Measurements from ENCODE around the gene HLA-DMA. TPM values are rescaled to one million over a fixed set of nuclear protein-coding genes. Genes with fewer than 3 reads are reported as not detected.

Gene HLA-DMA
- total RNA-seq, 1 donor from 2014 or later: 387 TPM

DNA sequence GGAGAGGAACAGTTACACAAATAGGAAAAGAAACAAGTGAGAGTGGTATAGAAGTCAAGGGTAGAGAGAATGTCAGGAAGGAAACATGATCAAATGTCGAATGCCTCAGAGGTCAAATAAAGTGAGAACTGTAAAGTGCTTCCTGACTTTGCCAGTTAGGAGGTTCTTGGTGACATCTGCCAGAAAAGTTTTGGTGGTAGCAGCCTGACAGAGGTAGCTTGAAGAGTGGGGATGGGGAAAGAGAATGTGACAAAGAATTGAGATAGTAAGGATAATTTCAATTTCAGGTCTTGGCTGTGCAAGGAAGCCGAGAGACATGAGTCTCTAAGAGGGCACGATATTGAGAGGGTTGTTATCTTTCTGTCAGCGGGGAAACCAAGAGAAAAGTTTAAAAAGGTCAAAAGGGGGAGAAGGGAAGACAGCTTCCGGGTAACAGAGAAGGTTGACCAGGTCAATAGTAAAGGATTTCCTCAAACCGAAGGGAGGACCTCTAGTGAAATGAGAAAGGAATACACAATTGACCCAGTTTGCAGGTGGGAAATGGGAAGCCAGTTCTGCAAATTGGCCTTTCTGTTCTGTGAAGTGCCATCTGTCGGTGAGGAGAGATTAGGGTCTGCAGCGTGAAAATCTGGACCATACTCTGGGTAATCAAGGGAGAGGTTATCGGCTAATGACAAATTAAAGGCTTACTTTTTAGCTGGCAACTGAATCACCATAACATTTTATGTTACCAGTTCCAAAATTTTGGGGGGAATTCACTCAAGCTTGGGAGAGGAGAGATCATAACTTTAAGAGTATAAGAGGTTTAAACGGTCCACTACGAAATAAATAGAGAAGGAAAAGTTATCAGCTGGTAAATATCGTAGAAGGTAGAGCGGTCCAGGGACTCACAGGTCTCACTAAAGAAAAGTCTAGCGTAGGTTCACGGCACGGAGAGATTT, 14.5 kb upstream of the HLA-DMA start:
- DNase-seq (no peak), ATAC-seq (ENCODE audit: low read depth) (no peak)
- Mint-ChIP-seq H3K9me3 (no peaks in the 10 kb centered on the region), H3K27ac (peak overlapping the region; percentile 99), H3K4me1 (peaks cover 38% of the 10 kb centered on the region), H3K27me3 (no peaks in the 10 kb centered on the region), H3K36me3 (ENCODE audit: low read depth) (peaks cover 31% of the 10 kb centered on the region), H3K4me3 (peak overlapping the region; percentile 91)
- TF ChIP-seq, protein P1, sequence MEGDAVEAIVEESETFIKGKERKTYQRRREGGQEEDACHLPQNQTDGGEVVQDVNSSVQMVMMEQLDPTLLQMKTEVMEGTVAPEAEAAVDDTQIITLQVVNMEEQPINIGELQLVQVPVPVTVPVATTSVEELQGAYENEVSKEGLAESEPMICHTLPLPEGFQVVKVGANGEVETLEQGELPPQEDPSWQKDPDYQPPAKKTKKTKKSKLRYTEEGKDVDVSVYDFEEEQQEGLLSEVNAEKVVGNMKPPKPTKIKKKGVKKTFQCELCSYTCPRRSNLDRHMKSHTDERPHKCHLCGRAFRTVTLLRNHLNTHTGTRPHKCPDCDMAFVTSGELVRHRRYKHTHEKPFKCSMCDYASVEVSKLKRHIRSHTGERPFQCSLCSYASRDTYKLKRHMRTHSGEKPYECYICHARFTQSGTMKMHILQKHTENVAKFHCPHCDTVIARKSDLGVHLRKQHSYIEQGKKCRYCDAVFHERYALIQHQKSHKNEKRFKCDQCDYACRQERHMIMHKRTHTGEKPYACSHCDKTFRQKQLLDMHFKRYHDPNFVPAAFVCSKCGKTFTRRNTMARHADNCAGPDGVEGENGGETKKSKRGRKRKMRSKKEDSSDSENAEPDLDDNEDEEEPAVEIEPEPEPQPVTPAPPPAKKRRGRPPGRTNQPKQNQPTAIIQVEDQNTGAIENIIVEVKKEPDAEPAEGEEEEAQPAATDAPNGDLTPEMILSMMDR (IDR thresholded peaks at IDR 0.05): no peak
- ChIA-PET POLR2A (interaction anchor here (0.6 to 14.0 kb wide), 15 partner anchors 11 to 146 kb away, joined by 3 to 1150 read pairs (median 20); partner anchors contain the start of genes HLA-DMA, HLA-DMB, HLA-DPA1 and PSMB8), CTCF (interaction anchor here (0.6 to 11.4 kb wide), 12 partner anchors 9 to 129 kb away, joined by 3 to 151 read pairs (median 10); partner anchors contain the start of genes HLA-DMA, HLA-DMB and TAP2)
- intact Hi-C loops (cut with micrococcal nuclease): loop anchor here (1.0 kb wide), 4 partner anchors 14 to 82 kb away; partner anchors contain the start of genes HLA-DMA and HLA-DMB

DNA sequence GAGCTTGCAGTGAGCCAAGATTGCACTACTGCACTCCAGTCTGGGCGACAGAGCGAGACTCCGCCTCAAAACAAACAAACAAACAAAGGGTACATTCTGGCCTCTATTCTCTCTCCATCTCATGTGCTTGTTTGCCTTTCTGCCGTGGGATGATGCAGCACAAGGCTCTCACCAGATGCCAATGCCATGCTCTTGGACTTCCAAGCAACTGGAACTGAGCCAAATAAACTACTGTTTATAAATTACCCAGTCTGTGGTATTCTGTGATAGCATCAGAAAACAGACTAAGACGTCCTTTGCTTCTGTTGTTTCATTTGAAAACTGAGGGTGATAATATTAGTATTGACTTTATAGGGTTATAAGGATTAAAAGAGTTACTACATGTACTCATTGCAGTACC, 11.9 kb upstream of the HLA-DMA start:
- CTCF ChIA-PET: interaction anchor here (1.1 to 11.4 kb wide), 5 partner anchors 10 to 96 kb away, joined by 3 to 151 read pairs (median 40); partner anchors contain the start of genes HLA-DMA and HLA-DMB
- no peaks in the 10 kb centered on the region for H3K9me3 Mint-ChIP-seq
- ATAC-seq (ENCODE audit: low read depth) (no peak), DNase-seq (no peak)
- H3K27me3 Mint-ChIP-seq: no peaks in the 10 kb centered on the region
- H3K36me3 Mint-ChIP-seq (ENCODE audit: low read depth): peaks cover 8% of the 10 kb centered on the region
- H3K4me1 Mint-ChIP-seq: peaks cover 50% of the 10 kb centered on the region
- no peak overlapping the region for H3K4me3 Mint-ChIP-seq
- intact Hi-C loops (cut with micrococcal nuclease): no loop called here
- TF ChIP-seq, protein P1 (IDR thresholded peaks at IDR 0.05): no peak
- no peak overlapping the region for H3K27ac Mint-ChIP-seq
- POLR2A ChIA-PET: interaction anchor here (2.2 to 15.6 kb wide), 5 partner anchors 7 to 70 kb away, joined by 6 to 1150 read pairs (median 240); partner anchors contain the start of genes BRD2, HLA-DMA and HLA-DMB

DNA sequence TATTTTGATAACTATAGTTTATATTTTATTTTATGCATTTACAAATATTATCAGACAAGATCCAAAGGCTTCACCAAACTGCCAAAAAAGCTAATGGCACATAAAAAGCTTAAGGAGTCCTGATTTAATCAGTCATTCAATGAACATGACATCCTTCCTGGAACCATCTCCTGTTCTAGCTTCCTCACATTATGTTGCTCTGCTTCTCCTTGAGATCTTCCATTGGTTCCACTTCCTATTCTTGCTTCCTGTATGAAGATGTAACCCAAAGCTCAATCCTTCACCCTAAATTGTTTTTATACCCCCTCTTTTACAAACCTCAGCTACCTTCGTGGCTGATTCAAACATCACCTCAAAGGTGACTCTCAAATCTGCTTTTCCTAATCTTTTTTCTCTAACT, 11.0 kb upstream of the HLA-DMA start:
- POLR2A ChIA-PET: interaction anchor here (0.6 to 15.6 kb wide), 7 partner anchors 8 to 360 kb away, joined by 3 to 1101 read pairs (median 6); partner anchors contain the start of genes BRD2 and HLA-DMA
- H3K36me3 Mint-ChIP-seq (ENCODE audit: low read depth): peaks cover 4% of the 10 kb centered on the region
- H3K9me3 Mint-ChIP-seq: no peaks in the 10 kb centered on the region
- intact Hi-C loops (cut with micrococcal nuclease): no loop called here
- H3K4me1 Mint-ChIP-seq: peaks cover 50% of the 10 kb centered on the region
- DNase-seq (no peak), ATAC-seq (ENCODE audit: low read depth) (no peak)
- H3K27ac Mint-ChIP-seq: peak overlapping the region; percentile 57
- H3K4me3 Mint-ChIP-seq: no peak overlapping the region
- no peaks in the 10 kb centered on the region for H3K27me3 Mint-ChIP-seq
- TF ChIP-seq, protein P1 (IDR thresholded peaks at IDR 0.05): no peak
- CTCF ChIA-PET: interaction anchor here (0.7 to 3.2 kb wide), 4 partner anchors 10 to 125 kb away, joined by 3 to 40 read pairs (median 8); partner anchors contain the start of genes HLA-DMA and TAP2

DNA sequence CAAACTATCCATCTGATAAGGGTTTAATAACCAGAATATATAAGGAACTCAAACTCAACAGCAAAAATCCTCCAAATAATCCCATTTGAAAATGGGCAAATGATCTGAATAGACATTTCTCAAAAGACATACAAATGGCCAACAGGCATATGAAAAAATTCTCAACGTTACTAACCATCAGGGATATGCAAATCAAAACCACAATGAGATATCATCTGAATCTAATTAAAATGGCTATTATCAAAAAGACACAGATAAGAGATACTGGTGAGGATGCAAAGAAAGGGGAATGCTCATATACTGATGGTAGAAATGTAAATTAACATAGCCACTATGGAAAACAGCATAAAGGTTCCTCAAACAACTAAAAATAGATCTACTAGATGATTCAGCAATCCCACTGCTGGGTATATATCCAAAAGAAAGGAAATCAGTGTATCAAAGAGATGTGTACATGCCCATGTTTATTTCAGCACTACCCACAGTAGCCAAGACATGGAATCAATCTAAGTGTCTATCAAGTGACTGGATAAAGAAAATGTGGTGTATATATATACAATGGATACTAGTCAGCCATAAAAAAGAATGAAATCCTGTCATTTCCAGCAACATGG, 9.4 kb upstream of the HLA-DMA start:
- POLR2A ChIA-PET: interaction anchor here (0.6 to 15.6 kb wide), 9 partner anchors 9 to 68 kb away, joined by 3 to 1101 read pairs (median 6); partner anchors contain the start of genes BRD2 and HLA-DMA
- no peak for DNase-seq
- H3K27ac Mint-ChIP-seq: peak overlapping the region; percentile 16

More for the DNA sequence above, 9.4 kb upstream of the HLA-DMA start:
- no peaks in the 10 kb centered on the region for H3K27me3 Mint-ChIP-seq
- H3K4me1 Mint-ChIP-seq: peaks cover 45% of the 10 kb centered on the region
- H3K4me3 Mint-ChIP-seq: no peak overlapping the region
- H3K36me3 Mint-ChIP-seq (ENCODE audit: low read depth): no peaks in the 10 kb centered on the region
- CTCF ChIA-PET: interaction anchor here (1.4 to 3.2 kb wide), 4 partner anchors 8 to 124 kb away, joined by 3 to 40 read pairs (median 9); partner anchors contain the start of genes HLA-DMA and TAP2
- ATAC-seq (ENCODE audit: low read depth): no peak
- intact Hi-C loops (cut with micrococcal nuclease): loop anchor here (1.0 kb wide), 1 partner anchor 9 kb away; the partner anchor contains the start of gene HLA-DMA
- H3K9me3 Mint-ChIP-seq: no peaks in the 10 kb centered on the region
- TF ChIP-seq, protein P1 (IDR thresholded peaks at IDR 0.05): no peak
